Measurements from ENCODE around the gene CCKAR.

GRCh38 chr4:26507286-26507685, 17.0 kb upstream of the CCKAR start:
- TF ChIP-seq JUND (CRISPR knock-in tag; IDR thresholded peaks at IDR 0.05): no peak
- no peak for TF ChIP-seq CTCF (CRISPR knock-in tag; IDR thresholded peaks at IDR 0.05)
- TF ChIP-seq MAFK (conservative IDR thresholded peaks at IDR 0.05 in 1 of 2, IDR thresholded peaks at IDR 0.05 in 1 of 2; ENCODE audit: low read length in 2 of 2): no peak
- no peak for TF ChIP-seq GABPA (IDR thresholded peaks at IDR 0.05; ENCODE audit: low read depth, low read length)
- no peak for TF ChIP-seq GABPA (CRISPR knock-in tag; IDR thresholded peaks at IDR 0.05; ENCODE audit: low read depth)
- TF ChIP-seq MEIS1 (CRISPR knock-in tag; IDR thresholded peaks at IDR 0.05; ENCODE audit: borderline replicate concordance): no peak
- TF ChIP-seq NR2C2 (CRISPR knock-in tag; IDR thresholded peaks at IDR 0.05; ENCODE audit: borderline replicate concordance): no peak

All from HepG2 (cell line).